ENCODE data around the gene RMI2.

RMI2 gene

DNA sequence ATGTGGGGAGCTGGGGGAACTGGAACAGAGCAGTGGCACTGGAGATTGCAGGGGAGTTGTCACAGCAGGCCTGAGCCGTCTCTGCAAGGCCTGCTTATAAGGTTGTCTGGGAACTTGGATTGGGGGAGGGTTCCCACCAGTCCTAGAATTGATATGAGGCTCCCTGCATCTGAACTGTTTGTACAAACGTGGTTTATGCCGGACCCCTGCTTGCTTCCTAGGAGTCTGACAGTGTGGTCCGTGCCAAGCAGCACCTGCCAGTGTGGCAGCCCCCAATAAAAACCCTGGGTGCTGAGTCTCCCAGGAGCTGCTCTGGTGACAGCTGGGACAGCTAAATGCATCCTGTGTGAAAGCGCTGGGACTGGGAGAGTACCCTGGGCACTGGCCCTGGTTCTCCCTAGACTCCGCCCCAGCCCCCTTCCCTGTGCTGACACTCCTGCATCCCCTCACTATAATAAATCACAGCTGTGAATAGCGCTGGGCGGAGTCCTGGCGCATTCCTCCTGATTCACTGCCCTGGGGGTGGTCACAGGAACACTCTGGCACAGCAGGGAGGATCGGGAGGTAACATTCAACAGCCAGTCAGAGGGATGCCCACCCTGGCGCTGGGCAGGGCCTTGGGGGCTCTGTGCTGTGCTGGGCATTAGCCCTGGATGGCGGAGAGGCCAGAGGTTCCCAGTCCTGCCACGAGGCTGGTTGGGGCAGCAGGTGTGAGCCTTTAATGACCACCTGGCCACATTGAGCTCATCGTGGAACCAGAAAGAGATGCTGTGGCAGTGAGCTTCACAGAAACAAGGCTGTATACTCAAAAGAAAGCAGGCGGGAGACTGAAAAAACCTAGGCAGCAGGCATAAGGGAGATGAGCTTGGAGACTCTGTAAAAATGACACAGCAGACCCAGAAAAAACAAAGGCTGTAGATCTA is 45.6 kb downstream of the RMI2 start:
- no peak overlapping the region for H3K4me3 Mint-ChIP-seq
- no peaks in the 10 kb centered on the region for H3K9me3 Mint-ChIP-seq
- H3K27ac Mint-ChIP-seq = no peak overlapping the region
- DNase-seq (ENCODE audit: low spot score in 2 of 2) (no peak), ATAC-seq (no peak)
- no peaks in the 10 kb centered on the region for H3K4me1 Mint-ChIP-seq
- no peaks in the 10 kb centered on the region for H3K36me3 Mint-ChIP-seq

DNA sequence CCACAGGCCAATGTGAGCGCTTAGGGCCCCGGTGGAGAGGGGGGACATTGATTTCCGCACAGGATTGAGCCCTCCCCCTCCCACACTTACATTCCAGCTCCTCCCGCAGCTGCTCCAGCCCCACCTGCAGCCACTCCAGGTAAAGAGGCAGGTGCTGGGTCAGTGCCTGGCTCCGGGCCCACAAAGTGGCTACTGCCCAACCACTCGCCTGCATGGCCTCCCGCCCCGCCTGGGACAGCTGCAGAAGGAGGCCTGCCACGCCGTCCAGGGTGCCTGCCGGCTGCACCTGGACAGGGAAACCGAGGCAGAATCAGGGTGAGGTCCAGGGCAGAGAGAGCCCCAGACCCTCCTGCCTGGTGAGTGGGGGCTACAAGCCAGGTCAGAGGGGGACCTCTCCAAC is 46.3 kb downstream of the RMI2 start:
- ATAC-seq = no peak
- no peak for DNase-seq (ENCODE audit: low spot score in 2 of 2)
- no peaks in the 10 kb centered on the region for H3K36me3 Mint-ChIP-seq
- H3K4me3 Mint-ChIP-seq = no peak overlapping the region
- peaks cover 6% of the 10 kb centered on the region for H3K4me1 Mint-ChIP-seq
- H3K27ac Mint-ChIP-seq = no peak overlapping the region
- H3K9me3 Mint-ChIP-seq = no peaks in the 10 kb centered on the region

- ATAC-seq = no peak
- Mint-ChIP-seq H3K27ac (no peak overlapping the region), H3K4me1 (peaks cover 11% of the 10 kb centered on the region)
Measured at GRCh38 chr16:11392041-11392581, 46.9 kb downstream of the RMI2 start.

DNA sequence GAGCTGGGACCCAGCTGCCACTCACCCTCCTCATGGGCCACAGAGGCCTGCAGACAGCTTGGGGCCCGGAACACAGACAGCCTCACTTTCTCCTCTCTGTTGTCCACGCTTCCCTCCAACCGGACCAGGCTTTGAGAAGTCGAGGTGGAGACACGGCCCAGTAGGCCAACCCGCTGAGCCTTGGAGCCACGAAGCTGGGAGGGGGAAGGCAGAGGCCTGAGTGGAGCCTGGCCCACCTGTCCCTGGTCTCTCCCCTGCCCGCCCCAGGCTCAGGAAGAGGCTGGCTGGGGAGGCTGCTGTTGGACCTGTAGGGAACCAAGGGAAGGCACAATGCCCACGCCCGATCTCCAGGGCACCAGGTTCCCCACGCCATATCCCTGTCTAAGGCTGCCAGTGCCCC is 48.1 kb downstream of the RMI2 start:
- DNase-seq (ENCODE audit: low spot score in 2 of 2) (no peak), ATAC-seq (no peak)
- Mint-ChIP-seq H3K27ac (no peak overlapping the region), H3K36me3 (no peaks in the 10 kb centered on the region), H3K4me1 (peaks cover 11% of the 10 kb centered on the region), H3K9me3 (no peaks in the 10 kb centered on the region), H3K4me3 (no peak overlapping the region)

More at GRCh38 chr16:11392041-11392581, 46.9 kb downstream of the RMI2 start:
- Mint-ChIP-seq H3K36me3 (no peaks in the 10 kb centered on the region), H3K4me3 (no peak overlapping the region), H3K9me3 (no peaks in the 10 kb centered on the region)
- DNase-seq (ENCODE audit: low spot score in 2 of 2) = no peak

GRCh38 chr16:11393861-11394592 is 48.8 kb downstream of the RMI2 start:
- Mint-ChIP-seq H3K9me3 (no peaks in the 10 kb centered on the region), H3K36me3 (no peaks in the 10 kb centered on the region), H3K4me1 (peaks cover 11% of the 10 kb centered on the region), H3K4me3 (no peak overlapping the region), H3K27ac (no peak overlapping the region)
- DNase-seq (ENCODE audit: low spot score in 2 of 2) (no peak), ATAC-seq (no peak)

DNA sequence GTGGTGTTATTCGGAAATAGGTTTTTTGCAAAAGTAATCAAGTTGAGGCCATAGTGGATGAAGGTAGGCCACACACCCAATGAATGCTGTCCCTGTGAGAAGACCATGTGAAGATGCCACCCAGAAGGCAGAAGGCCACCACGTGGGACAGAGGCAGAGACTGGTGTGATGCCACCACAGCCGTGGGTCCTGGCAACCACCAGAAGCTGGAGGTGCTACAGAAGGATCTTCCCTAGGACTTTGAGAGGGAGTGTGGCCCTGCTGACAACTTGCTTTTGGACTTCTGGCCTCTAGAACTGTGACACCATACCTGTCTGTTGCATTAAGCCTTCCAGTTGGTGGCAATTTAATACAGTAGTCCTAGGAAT is 49.3 kb downstream of the RMI2 start:
- Mint-ChIP-seq H3K9me3 (no peaks in the 10 kb centered on the region), H3K27ac (no peak overlapping the region), H3K4me3 (no peak overlapping the region), H3K36me3 (no peaks in the 10 kb centered on the region), H3K4me1 (peaks cover 11% of the 10 kb centered on the region)
- DNase-seq (ENCODE audit: low spot score in 2 of 2) (no peak), ATAC-seq (no peak)

DNA sequence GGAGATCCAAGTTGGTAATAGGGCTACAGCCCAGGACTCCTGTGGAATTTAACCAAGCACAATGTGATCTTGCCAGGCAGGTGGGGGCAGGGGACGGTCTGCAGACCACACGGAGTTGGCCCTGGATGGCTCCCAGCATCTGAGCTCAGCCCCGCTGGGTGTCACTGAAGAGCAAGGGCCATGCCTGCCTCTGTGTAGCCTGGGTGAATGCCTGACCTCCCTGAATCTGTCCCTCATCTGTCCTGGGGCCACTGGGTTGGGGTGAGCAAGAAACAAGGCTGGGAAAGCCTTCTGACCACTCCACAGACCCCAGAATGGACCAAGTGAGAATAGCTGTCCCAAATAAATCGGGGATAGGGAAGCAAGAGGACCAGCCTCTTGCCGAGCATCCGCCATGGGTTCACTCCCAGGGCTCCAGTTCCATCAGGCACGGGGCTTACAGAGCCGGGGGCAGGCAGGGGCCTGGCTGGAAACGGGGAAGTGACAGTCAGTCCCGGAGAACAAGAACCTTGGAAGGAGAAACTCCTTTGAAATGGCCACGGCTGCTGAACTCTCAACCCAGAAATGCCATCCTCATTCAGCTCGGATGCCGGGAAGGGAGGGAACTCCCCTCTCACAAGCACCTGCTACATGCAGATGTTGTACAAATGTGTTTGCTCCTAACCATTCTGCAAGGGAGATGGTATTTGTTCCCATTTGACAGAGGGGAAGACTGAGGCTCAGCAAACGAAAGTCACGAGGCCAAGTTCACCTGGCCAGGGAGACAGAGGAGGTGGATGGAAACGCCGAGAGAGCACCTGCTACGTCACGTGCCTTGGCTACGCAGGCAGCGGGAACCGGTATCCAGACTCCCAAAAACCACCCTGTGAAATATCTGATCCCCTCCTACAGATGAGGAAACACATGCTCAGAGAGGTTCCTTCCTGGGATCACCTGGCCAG is 50.0 kb downstream of the RMI2 start:
- DNase-seq (ENCODE audit: low spot score in 2 of 2) = no peak
- Mint-ChIP-seq H3K9me3 (no peaks in the 10 kb centered on the region), H3K4me1 (peaks cover 11% of the 10 kb centered on the region), H3K4me3 (no peak overlapping the region), H3K27ac (no peak overlapping the region), H3K36me3 (no peaks in the 10 kb centered on the region)
- ATAC-seq = no peak

DNA sequence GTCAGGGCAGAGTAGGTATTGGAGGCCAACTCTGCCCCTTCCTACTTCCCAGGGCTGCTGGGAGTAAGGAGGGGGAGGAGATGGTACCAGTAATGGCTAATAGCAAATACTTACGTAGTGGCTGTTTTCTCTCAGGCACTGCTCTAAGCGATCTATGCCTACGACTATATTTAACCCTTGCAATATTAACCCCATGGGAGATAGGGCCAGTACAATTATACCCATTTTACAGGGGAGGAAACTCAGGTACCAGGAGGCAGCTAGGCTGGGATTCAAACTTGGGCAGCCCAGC is 50.6 kb downstream of the RMI2 start:
- DNase-seq (ENCODE audit: low spot score in 2 of 2) (no peak), ATAC-seq (no peak)
- Mint-ChIP-seq H3K36me3 (no peaks in the 10 kb centered on the region), H3K27ac (no peak overlapping the region), H3K4me3 (no peak overlapping the region), H3K4me1 (peaks cover 11% of the 10 kb centered on the region), H3K9me3 (no peaks in the 10 kb centered on the region)

DNA sequence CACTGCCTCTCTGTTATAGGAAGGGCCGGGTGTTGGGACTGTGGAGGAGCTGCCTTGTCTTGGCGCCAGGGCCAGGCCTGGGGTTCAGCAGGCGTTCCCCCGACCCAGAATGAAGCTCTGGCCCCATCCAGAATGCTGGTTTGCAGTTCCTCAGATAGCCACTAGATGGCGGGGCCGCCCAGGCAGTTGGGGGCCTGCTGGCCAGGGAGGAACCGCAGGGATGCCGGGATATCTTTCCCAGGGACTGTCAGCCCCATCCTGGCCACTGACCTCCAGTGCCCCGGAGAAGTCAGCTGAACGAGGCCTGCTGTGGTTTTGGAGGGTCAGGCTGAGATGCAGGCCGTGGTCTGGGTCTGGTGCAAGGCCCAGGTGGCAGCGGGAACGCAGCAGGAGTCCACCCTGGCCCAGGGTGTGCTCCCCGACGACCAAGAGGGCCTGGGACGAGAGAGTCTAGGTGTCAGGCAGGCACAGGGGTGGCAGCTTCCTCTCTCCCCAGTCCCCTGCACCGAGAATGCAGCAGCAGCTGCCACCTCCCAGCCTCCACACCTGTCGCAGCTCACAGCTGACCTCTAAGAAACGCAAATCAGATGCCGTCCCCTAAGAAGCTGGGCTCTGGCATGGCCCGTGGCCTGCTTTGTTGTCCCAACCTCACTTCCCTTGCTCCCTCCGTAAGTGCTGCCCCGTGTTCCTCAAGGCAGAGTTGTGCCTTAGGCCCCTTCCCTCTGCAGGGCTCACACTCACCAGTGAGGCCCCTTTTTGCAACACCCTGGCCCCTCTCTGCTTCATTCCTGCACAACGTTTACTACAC is 51.2 kb downstream of the RMI2 start:
- peaks cover 11% of the 10 kb centered on the region for H3K4me1 Mint-ChIP-seq
- ATAC-seq (peak; percentile 55), DNase-seq (ENCODE audit: low spot score in 2 of 2) (peak; percentile 65 to 88)
- H3K36me3 Mint-ChIP-seq = no peaks in the 10 kb centered on the region
- no peaks in the 10 kb centered on the region for H3K9me3 Mint-ChIP-seq
- H3K27ac Mint-ChIP-seq = no peak overlapping the region
- H3K4me3 Mint-ChIP-seq = no peak overlapping the region

GRCh38 chr16:11398136-11398535 is 52.9 kb downstream of the RMI2 start:
- no peak overlapping the region for H3K4me3 Mint-ChIP-seq
- no peak overlapping the region for H3K27ac Mint-ChIP-seq
- no peaks in the 10 kb centered on the region for H3K9me3 Mint-ChIP-seq
- no peaks in the 10 kb centered on the region for H3K36me3 Mint-ChIP-seq
- DNase-seq (ENCODE audit: low spot score in 2 of 2) (no peak), ATAC-seq (no peak)
- peaks cover 11% of the 10 kb centered on the region for H3K4me1 Mint-ChIP-seq

DNA sequence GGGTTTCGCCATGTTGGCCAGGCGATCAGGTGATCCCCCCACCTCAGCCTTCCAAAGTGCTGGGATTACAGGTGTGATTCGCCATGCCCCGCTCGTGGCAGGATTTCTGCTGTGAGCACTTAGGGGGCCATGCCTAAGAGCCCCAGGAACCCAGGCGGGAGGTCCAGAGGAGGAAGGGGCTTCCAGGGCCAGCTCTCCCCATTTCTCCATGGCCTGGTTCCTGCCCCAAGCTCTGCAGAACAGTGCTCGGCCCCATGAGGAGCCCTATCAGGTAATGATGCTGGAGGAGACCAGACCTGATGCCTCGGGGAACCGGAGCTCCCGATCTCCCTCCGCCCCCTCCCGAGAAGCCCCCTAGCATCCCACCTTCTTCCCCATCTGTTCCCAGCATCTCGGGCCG is 53.6 kb downstream of the RMI2 start:
- H3K9me3 Mint-ChIP-seq = no peaks in the 10 kb centered on the region
- no peaks in the 10 kb centered on the region for H3K36me3 Mint-ChIP-seq
- no peak for ATAC-seq
- H3K4me3 Mint-ChIP-seq = no peak overlapping the region
- H3K27ac Mint-ChIP-seq = no peak overlapping the region
- H3K4me1 Mint-ChIP-seq = peaks cover 11% of the 10 kb centered on the region
- DNase-seq (ENCODE audit: low spot score in 2 of 2) = no peak

DNA sequence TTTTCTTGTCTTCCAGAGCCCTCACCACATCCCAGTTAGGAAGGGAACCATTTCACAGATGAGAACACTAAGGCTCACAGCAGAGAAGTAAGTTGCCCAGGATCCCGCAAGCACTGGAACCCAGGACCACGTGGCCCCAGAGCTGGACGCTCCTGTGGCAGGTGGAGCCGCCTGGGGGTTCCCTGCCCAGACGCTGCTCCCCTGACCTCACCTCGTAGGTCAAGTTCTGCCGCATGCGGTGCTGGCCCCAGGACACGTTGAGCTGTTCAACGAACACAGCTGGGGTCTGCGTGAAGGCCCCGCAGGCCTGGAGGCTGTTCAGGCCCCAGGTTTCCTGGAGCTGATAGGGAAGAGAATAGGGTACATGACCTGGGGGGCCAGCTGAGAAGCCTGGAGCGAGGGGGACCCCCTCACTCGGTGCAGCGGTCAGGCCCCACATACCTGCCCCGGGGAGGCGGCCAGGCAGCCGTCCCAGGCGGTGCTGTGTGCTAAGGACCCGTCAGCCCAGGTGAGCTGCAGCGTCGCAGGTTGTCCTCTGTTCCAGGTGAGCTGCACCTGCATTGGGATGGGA is 54.1 kb downstream of the RMI2 start:
- Mint-ChIP-seq H3K27ac (no peak overlapping the region), H3K9me3 (no peaks in the 10 kb centered on the region), H3K4me3 (no peak overlapping the region), H3K4me1 (peaks cover 11% of the 10 kb centered on the region), H3K36me3 (no peaks in the 10 kb centered on the region)
- no peak for ATAC-seq
- no peak for DNase-seq (ENCODE audit: low spot score in 2 of 2)

- H3K36me3 Mint-ChIP-seq = no peaks in the 10 kb centered on the region
- no peaks in the 10 kb centered on the region for H3K9me3 Mint-ChIP-seq
- H3K4me3 Mint-ChIP-seq = no peak overlapping the region
- peaks cover 11% of the 10 kb centered on the region for H3K4me1 Mint-ChIP-seq
- no peak overlapping the region for H3K27ac Mint-ChIP-seq
- DNase-seq (ENCODE audit: low spot score in 2 of 2) (no peak), ATAC-seq (no peak)
Measured at GRCh38 chr16:11400076-11400475, 54.8 kb downstream of the RMI2 start.

Data from stimulated activated effector memory CD8-positive, alpha-beta T cell treated with anti-CD3 and anti-CD28 coated beads, Interleukin-12 subunit alpha, Interleukin-12 subunit beta, amount 100 ng/mL, for 72 hours (primary cell).